B cell (primary cell): ENCODE data around the gene TENT5C.

Experiments used
- EZH2 ChIP-seq: IDR thresholded peaks from 2 replicates; pipeline ENCODE4 v1.6.1; 2012; ENCODE audit warnings: borderline replicate concordance, low read depth, mild to moderate bottlenecking, moderate library complexity, low read length; ENCODE audit not compliant: insufficient read depth, poor library complexity, severe bottlenecking
- TF ChIP-seq, protein P1 (sequence below): fragments of 200-600 bp; IDR thresholded peaks from one replicate; pipeline ENCODE4 v1.8.0; 2022; ENCODE audit warnings: antibody characterized with exemption, mild to moderate bottlenecking

DNA sequence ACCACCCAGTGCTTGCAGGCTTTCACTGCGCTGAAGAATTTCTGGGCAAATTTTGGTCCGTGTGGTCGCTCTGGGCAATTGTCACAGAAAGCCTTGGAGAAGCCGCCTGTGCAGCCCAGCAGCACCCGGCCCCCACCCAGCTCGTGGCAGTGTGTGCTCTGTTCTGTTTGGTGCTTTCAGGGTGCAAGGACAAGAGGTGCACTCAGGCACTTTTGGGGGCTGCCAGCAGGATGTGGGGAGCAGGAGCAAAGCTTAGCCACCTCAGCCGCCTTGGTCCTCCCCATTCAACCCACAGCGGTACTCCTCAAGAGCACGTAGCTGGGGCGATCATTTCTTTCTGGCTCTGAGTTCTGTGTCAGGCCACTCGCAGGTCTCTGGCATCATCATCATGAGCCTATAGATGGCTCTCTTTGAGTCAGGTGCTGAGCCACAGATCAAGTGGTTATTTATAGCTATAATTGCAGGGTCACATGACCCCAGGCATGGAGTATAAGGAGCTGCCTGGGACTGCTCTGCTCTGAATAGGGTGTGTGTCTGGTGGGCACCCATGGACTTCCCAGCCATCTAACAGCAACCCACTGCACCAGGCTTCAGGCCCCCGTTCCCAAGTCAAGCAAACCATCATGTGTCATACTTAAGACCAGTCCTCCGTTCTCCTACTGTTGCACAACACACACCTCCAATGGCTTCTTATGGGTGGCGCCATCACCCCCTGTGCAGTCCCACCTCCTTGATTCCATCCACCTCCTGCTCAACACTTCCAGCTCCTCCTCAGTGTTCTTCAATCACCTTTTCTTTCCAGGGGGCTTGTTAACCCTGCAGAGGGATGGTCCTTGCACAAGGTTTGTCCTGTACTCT lies 18.1 kb upstream of the TENT5C start:
- TF ChIP-seq, protein P1, sequence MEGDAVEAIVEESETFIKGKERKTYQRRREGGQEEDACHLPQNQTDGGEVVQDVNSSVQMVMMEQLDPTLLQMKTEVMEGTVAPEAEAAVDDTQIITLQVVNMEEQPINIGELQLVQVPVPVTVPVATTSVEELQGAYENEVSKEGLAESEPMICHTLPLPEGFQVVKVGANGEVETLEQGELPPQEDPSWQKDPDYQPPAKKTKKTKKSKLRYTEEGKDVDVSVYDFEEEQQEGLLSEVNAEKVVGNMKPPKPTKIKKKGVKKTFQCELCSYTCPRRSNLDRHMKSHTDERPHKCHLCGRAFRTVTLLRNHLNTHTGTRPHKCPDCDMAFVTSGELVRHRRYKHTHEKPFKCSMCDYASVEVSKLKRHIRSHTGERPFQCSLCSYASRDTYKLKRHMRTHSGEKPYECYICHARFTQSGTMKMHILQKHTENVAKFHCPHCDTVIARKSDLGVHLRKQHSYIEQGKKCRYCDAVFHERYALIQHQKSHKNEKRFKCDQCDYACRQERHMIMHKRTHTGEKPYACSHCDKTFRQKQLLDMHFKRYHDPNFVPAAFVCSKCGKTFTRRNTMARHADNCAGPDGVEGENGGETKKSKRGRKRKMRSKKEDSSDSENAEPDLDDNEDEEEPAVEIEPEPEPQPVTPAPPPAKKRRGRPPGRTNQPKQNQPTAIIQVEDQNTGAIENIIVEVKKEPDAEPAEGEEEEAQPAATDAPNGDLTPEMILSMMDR: no peak
- TF ChIP-seq EZH2: no peak
